AG09319 (cell line): Measurements from ENCODE around the gene KMT5B.

Source experiments
- DNase-seq: peaks from one replicate; pipeline ENCODE4 v3.0.0-alpha.2; 2010; ENCODE audit warnings: low read depth; ENCODE audit errors: extremely low read depth
- TF ChIP-seq, protein P1 (sequence below): IDR thresholded peaks from 2 replicates; pipeline ENCODE4 v1.5.1; 2011; ENCODE audit warnings: low read depth, mild to moderate bottlenecking, inconsistent platforms, low read length, moderate library complexity

Gene KMT5B

DNA sequence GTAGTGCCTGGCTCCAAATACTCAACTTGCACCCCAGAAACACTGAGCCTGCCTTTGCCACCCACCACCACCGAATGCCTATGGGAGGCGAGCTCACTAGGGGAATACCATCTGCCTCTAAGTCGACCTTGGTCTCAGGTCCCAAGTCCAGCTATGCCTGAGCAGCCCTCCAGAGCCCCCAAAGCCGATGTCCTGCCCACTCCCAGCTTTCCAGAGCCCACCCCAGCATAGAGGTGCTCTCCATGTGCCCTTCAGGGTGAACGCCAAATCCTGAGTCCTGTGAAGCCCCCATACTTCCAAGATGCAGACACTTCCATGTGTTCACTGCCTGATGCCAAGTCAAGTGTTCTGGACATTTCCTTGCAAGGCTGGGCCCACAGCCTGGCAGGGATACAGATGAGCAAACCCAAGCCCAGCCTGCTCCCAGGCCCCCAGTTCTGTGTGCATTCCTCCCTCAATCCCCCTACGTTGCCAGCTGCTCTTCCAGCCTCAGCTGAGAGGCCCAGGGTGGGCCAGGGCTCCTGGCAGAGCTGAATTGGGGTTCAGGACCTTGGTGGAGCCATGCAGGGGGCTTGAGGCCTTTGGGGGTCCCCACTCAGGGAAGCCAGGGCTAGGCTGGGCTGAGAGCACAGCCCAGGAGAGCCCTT lies 2.6 kb upstream of the KMT5B start:
- TF ChIP-seq, protein P1, sequence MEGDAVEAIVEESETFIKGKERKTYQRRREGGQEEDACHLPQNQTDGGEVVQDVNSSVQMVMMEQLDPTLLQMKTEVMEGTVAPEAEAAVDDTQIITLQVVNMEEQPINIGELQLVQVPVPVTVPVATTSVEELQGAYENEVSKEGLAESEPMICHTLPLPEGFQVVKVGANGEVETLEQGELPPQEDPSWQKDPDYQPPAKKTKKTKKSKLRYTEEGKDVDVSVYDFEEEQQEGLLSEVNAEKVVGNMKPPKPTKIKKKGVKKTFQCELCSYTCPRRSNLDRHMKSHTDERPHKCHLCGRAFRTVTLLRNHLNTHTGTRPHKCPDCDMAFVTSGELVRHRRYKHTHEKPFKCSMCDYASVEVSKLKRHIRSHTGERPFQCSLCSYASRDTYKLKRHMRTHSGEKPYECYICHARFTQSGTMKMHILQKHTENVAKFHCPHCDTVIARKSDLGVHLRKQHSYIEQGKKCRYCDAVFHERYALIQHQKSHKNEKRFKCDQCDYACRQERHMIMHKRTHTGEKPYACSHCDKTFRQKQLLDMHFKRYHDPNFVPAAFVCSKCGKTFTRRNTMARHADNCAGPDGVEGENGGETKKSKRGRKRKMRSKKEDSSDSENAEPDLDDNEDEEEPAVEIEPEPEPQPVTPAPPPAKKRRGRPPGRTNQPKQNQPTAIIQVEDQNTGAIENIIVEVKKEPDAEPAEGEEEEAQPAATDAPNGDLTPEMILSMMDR: no peak
- no peak for DNase-seq

DNA sequence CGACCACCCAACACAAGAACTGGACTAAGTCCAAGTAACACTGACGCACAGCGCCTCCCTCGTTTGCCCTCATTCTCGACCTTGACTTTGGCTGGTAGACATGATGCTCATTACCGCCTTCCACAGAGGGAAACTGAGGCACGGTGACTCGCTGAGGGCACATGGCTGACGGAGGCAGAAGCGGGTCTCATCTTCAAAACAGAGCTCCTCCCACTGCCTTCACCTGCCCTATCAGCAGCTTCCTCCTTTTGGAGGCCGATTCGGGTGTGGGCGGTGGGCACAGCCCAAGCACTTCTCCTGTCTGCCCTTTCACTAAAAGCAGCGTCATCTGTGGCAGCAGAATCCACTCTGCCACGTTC lies 2.0 kb upstream of the KMT5B start:
- TF ChIP-seq, protein P1: no peak

DNA sequence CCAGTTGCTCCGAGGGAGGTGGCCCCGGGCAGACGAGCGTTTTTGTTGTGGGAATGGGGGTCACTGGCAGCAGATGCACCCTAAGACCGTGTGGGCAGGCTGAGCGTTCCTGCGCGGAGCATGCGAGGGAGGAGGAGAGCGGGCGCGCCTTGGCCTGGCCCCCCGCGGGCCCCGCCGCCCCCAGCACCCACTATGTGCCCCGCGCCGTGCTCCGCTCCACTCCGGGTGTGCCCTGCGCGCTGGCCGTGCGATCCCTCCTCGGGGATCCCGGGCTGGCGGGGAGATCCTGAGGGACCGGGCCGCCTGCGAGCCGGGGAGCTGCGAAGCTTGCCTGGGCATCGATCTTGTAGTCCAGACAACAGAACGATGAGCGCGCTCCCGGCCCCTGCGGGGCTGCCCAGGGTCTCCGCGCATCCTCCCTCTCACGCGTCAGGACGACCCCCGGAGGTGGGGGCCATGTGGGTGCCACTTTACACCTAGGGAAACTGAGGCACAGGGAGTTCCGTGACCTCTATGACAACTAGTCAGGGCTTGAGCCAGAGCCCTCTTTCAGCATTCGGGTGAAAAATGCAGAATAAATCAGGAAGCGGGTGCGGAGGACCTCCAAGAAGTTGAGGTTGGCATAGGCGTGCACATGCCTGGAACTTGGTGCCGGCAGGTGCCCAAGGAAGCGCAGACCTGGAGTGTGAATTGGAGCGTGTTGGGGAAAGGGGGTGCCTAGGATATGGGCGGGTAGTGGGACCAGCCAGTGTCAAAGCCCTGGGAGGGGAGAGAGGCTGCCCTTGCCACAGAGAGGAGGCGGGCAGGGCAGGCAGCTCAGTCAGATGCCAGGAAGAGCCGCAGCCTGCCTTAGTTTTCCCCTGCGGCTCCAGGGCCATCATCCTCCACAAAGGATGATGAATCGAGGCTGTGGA lies 1.3 kb upstream of the KMT5B start:
- no peak for DNase-seq
- TF ChIP-seq, protein P1: no peak

More for the DNA sequence above, 2.0 kb upstream of the KMT5B start:
- no peak for DNase-seq

DNA sequence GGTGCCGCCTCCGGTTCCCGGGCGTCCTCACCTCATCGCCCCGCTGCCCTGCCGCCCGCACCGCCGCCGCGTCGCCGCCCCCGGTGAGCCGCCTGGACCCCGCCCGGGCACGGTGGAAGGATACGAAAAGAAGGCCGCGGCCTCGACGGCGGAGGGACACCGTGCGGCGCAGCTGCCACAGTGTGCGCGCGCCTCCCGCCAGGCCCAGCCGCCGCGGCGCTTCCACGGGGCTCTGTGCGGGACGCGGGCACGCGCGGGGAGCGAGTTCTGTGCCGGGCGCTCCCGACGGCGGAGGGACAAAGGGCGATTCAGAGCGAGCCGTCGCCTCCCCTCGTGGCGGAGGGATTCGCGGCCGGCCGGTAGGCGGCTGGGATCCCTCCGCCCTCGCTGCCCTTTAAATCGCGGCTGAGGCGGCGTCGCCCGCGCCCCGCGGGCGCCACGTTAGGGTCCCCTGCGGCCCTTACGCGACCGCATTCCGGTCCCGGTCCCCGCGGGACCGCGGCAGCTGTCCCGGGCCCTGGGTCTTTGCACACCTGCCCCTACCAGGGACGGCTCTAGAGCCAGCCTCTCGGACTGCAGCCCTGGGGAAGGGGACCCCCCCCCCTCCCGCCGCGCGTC lies 568 bp upstream of the KMT5B start:
- TF ChIP-seq, protein P1: no peak
- peak; percentile 97 for DNase-seq

DNA sequence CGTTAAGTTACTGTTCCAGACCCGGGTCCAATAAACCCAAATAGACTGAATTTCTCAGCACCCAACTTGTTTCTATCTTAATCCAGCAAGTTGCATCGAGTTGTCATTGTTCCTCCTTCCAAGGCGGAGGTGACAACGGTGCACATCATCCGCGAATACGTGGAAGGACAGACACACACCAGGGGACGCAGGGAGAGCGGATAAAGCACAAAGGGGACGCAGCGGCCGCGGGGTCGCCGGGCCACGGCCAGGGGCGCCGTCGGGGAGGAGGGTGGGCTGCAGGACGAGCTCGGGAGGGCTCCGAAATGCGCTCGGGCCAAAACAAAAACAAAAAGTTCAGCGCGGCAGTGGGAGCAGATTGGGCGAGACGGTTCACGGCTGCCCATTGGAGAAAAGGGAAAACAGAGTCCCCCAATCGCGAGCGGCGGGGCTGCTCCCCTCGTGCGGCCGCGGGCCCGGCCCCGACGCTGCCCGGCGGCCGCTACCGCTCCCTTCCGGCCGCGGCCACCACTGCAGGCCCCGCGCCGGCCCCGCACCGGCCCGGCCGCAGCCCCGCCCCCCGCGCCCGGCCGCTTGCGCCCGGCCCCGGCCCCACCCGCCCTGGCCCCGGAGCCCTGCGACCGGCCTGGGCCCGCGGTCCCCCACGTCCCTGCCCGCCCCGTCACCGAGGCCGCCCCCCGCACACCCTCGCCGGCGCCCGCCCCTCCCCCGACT lies 518 bp downstream of the KMT5B start:
- DNase-seq: peak; percentile 54
- TF ChIP-seq, protein P1: no peak; the same call in none of the 2 replicates

DNA sequence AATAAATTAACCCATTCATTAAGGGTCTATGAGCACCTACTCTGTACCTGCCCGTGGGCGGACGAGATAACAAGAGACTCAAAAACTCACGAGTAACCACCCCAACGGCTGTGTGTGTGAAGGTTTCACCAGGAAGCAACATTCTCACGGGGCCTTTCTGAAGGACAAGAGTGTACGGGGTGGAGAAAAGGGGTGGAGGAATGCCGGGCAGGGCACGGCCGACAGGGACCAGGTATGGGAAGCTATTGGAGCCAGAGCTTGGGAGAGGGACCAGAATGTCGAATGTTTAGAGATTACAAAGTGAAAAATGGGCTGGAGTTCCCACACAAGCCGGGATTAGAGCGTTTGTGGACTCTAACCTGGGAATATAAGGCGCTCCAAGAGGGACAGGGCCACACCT lies 1.6 kb downstream of the KMT5B start:
- DNase-seq: no peak
- TF ChIP-seq, protein P1: no peak

DNA sequence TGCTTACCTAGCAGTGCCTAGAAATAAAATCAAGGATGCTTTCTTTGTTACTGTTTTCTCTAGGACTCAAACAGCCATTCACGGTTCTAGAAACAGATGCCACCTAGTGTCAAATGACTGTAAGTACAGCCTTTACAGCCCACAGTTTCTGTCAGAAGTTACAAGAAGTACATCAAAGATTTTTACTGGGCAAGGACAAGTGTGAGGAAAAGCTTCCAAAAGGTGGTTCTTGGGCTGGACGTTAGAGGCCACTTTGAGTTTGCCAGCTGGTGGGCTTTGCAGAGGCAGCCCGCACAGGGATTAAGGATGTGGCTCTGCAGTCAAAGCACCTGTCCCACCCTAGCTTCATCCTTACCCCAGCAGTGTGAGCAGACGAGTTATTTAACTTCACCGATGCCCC lies 6.9 kb downstream of the KMT5B start:
- DNase-seq: no peak
- TF ChIP-seq, protein P1: peak; percentile 86
